ENCODE results near the gene DENND4C.
"Not testable (repeated sequence)": the region's sequence is repeated elsewhere in the genome, so short reads cannot be mapped to it uniquely, and the experiment has no call there.

DENND4C gene

DNA sequence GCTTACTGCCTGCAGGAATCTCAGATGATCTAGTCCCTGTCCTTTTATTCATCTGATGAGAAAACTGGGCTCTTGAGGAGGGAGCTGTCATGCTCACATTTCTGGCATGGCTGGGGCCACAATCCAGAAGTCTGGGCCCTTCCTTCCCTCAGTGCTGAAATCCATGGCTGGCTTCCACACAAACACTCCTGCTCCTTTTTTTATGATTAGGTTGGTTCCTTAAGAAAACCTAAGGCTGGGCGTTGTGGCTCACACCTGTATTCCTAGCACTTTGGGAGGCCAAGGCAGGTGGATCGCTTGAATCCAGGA lies 179.7 kb downstream of the DENND4C start:
- DNase-seq (ENCODE audit: low read depth in 2 of 2): no peak

GRCh38 chr9:19410594-19410993 lies 180.1 kb downstream of the DENND4C start:
- DNase-seq (ENCODE audit: low read depth in 2 of 2): no peak

DNA sequence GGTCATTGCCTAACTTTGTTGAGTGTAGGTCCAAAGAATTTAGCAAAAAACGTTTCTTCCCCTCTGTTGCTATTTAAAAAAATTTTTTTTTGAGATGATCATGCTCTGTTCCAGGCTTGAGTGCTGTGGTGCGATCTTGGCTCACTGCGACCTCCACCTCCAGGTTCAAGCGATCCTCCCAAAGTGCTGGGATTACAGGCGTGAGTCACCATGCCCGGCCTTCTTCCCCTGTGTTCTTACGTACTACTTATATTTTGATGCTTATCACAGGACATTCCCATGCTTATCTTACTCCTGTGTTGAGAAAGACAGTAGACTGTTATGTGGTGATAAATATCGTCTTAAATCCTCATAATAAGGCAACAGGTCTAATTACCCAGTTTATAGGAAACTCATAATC lies 180.8 kb downstream of the DENND4C start:
- no peak for DNase-seq (ENCODE audit: low read depth in 2 of 2)

DNA sequence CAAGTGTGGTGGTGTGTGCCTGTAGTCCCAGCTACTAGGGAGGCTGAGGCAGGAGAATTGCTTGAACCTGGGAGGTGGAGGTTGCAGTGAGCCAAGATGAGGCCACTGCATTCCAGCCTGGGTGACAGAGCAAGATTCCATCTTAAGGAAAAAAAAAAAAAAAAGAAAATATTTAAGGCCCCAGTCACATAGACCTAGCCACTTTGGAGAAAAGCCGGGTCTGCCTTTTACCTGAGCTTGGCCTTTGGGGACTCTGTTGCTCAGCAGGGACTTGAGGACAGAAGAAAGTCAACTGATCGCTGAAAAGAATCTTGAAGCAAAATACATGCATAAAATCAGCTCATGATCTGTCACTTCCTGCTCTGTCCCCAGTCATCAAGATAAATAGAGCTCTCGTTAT lies 183.0 kb downstream of the DENND4C start:
- not testable (repeated sequence) for DNase-seq (ENCODE audit: low read depth in 2 of 2)

GRCh38 chr9:19416143-19416542 lies 185.7 kb downstream of the DENND4C start:
- no peak for DNase-seq (ENCODE audit: low read depth in 2 of 2)

GRCh38 chr9:19420877-19421276 lies 190.4 kb downstream of the DENND4C start:
- no peak for DNase-seq (ENCODE audit: low read depth in 2 of 2)

Data from stimulated activated CD8-positive, alpha-beta memory T cell treated with anti-CD3 and anti-CD28 coated beads, Interleukin-7, amount 100 ng/mL, for 1 hour (primary cell).